ENCODE measurements around the gene TOE1. TPM values are rescaled to one million over a fixed set of nuclear protein-coding genes. Genes with fewer than 3 reads are reported as not detected.
A peak's percentile ranks its signal among the peaks of the same experiment; 100 is the strongest.
"Not testable (repeated sequence)": the region's sequence is repeated elsewhere in the genome, so short reads cannot be mapped to it uniquely, and the experiment has no call there.

Gene TOE1
- total and polyA plus RNA-seq, 2 donors (not counting 1 experiment from before 2014, with no cell fraction given), result 9.0 to 12.1 TPM

- Histone ChIP-seq H2AFZ (ENCODE audit: low read length) (peak overlapping the region; percentile 64), H3K4me3 (replicated peaks in 1 of 4; ENCODE audit: control extremely low read depth in 1 of 4, insufficient read depth in 1 of 4, low read depth in 3 of 4, low read length in 4 of 4) (peak overlapping the region in 2 of 4 experiments; percentile 32 to 34), H3K4me2 (ENCODE audit: extremely low read depth, insufficient read depth, low read length) (peak overlapping the region; percentile 69)
- not testable (repeated sequence) for H3K79me2 ChIP-seq (ENCODE audit: control insufficient read depth, insufficient read depth, low read length); H3K36me3 ChIP-seq (ENCODE audit: control insufficient read depth, insufficient read depth, low read length); H3K9me3 ChIP-seq (ENCODE audit: control insufficient read depth, insufficient read depth, low read depth, low read length); H3K27me3 ChIP-seq (ENCODE audit: control insufficient read depth, insufficient read depth, low read length); H4K20me1 ChIP-seq (ENCODE audit: control insufficient read depth, extremely low read depth, insufficient read depth, low read length); H3K4me1 ChIP-seq (ENCODE audit: control insufficient read depth, extremely low read depth, insufficient read depth, low read length); H3K9ac ChIP-seq (ENCODE audit: insufficient read depth, low read length); H3K27ac ChIP-seq (ENCODE audit: insufficient read depth, low read length)
- DNase-seq (ENCODE audit: low read depth in 2 of 2), result peak in 1 of 2 donors; percentile 85
- TF ChIP-seq CTCF (conservative IDR thresholded peaks at IDR 0.05 in 1 of 2, IDR thresholded peaks at IDR 0.05 in 1 of 2; ENCODE audit: low read depth in 1 of 2, low read length in 2 of 2), result peak; percentile 17 to 18
Observed at GRCh38 chr1:45360981-45361380, 21.0 kb downstream of the TOE1 start.

GRCh38 chr1:45364294-45364693 lies 24.3 kb downstream of the TOE1 start:
- Histone ChIP-seq H3K27ac (ENCODE audit: insufficient read depth, low read length) (no peak overlapping the region), H3K4me3 (replicated peaks in 1 of 4; ENCODE audit: control extremely low read depth in 1 of 4, insufficient read depth in 1 of 4, low read depth in 3 of 4, low read length in 4 of 4) (no peak overlapping the region), H3K36me3 (ENCODE audit: control insufficient read depth, insufficient read depth, low read length) (no peaks in the 10 kb centered on the region), H2AFZ (ENCODE audit: low read length) (no peak overlapping the region), H4K20me1 (ENCODE audit: control insufficient read depth, extremely low read depth, insufficient read depth, low read length) (no peaks in the 10 kb centered on the region), H3K4me2 (ENCODE audit: extremely low read depth, insufficient read depth, low read length) (no peak overlapping the region), H3K9me3 (ENCODE audit: control insufficient read depth, insufficient read depth, low read depth, low read length) (no peaks in the 10 kb centered on the region), H3K4me1 (ENCODE audit: control insufficient read depth, extremely low read depth, insufficient read depth, low read length) (peaks cover 5% of the 10 kb centered on the region), H3K79me2 (ENCODE audit: control insufficient read depth, insufficient read depth, low read length) (no peaks in the 10 kb centered on the region), H3K9ac (ENCODE audit: insufficient read depth, low read length) (no peak overlapping the region), H3K27me3 (ENCODE audit: control insufficient read depth, insufficient read depth, low read length) (no peaks in the 10 kb centered on the region)
- no peak for TF ChIP-seq EZH2 (IDR thresholded peaks at IDR 0.05; ENCODE audit: low read length, missing control alignments)
- TF ChIP-seq CTCF (conservative IDR thresholded peaks at IDR 0.05 in 1 of 2, IDR thresholded peaks at IDR 0.05 in 1 of 2; ENCODE audit: low read depth in 1 of 2, low read length in 2 of 2), result no peak
- no peak for DNase-seq (ENCODE audit: low read depth in 2 of 2)

GRCh38 chr1:45365051-45365450 lies 25.1 kb downstream of the TOE1 start:
- no peaks in the 10 kb centered on the region for H3K79me2 ChIP-seq (ENCODE audit: control insufficient read depth, insufficient read depth, low read length)
- no peak overlapping the region for H3K9ac ChIP-seq (ENCODE audit: insufficient read depth, low read length)
- no peak overlapping the region for H3K4me3 ChIP-seq (replicated peaks in 1 of 4; ENCODE audit: control extremely low read depth in 1 of 4, insufficient read depth in 1 of 4, low read depth in 3 of 4, low read length in 4 of 4)
- H3K36me3 ChIP-seq (ENCODE audit: control insufficient read depth, insufficient read depth, low read length), result no peaks in the 10 kb centered on the region
- H2AFZ ChIP-seq (ENCODE audit: low read length), result no peak overlapping the region
- DNase-seq (ENCODE audit: low read depth in 2 of 2), result no peak
- peaks cover 3% of the 10 kb centered on the region for H3K4me1 ChIP-seq (ENCODE audit: control insufficient read depth, extremely low read depth, insufficient read depth, low read length)
- no peaks in the 10 kb centered on the region for H4K20me1 ChIP-seq (ENCODE audit: control insufficient read depth, extremely low read depth, insufficient read depth, low read length)
- H3K9me3 ChIP-seq (ENCODE audit: control insufficient read depth, insufficient read depth, low read depth, low read length), result no peaks in the 10 kb centered on the region
- H3K27me3 ChIP-seq (ENCODE audit: control insufficient read depth, insufficient read depth, low read length), result no peaks in the 10 kb centered on the region
- TF ChIP-seq CTCF (conservative IDR thresholded peaks at IDR 0.05 in 1 of 2, IDR thresholded peaks at IDR 0.05 in 1 of 2; ENCODE audit: low read depth in 1 of 2, low read length in 2 of 2), result no peak
- no peak for TF ChIP-seq EZH2 (IDR thresholded peaks at IDR 0.05; ENCODE audit: low read length, missing control alignments)
- no peak overlapping the region for H3K4me2 ChIP-seq (ENCODE audit: extremely low read depth, insufficient read depth, low read length)
- H3K27ac ChIP-seq (ENCODE audit: insufficient read depth, low read length), result no peak overlapping the region
